Left renal pelvis (tissue), 4 donors: ENCODE results near the gene OR2L8. TPM values are rescaled to one million over a fixed set of nuclear protein-coding genes. Genes with fewer than 3 reads are reported as not detected.

Source experiments
- DNase-seq, 4 donors: peaks; one replicate each; pipeline ENCODE4 v3.0.0-alpha.2; 2013; ENCODE audit warnings: low read depth in 4 of 4, low spot score in 3 of 4
- polyA plus RNA-seq, 4 donors: library from polyadenylated mRNA; unstranded; fragments of 120-200 nt; gene quantifications; one replicate each; pipeline ENCODE4 v1.2.1, GENCODE V29; 2013; ENCODE audit not compliant: insufficient read length in 4 of 4

OR2L8 gene
- polyA plus RNA-seq, 4 donors = not detected

DNA sequence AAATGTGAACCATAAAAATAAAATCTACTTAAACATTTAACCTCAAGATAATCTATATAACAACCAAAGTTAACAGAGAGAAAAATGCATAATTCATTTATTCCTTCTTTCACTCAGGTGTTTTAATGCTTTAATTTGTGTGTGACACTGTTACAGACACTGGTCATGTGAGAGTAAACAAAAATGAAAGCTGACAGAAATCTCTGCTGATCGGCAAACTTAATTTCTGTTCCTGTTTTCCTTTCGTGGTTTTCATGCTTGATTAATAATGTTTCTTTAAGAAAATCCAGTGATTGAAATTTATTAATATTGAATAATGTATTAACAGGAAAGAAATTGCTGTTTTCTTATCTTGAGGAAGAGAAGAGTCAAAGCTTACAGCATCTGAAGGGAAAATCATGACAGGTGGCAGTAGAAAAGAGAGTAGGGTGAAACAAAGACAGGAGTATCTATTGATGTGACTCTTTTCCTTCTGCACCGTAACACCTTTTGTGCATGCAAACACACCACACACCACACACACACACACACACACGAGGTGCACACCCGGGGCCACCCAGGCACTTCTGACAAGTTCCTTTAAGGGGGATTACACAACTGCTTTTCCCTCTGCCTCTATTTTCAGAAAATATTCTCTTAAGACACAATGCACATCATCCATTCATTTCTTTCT is 18.0 kb downstream of the OR2L8 start:
- no peak for DNase-seq

DNA sequence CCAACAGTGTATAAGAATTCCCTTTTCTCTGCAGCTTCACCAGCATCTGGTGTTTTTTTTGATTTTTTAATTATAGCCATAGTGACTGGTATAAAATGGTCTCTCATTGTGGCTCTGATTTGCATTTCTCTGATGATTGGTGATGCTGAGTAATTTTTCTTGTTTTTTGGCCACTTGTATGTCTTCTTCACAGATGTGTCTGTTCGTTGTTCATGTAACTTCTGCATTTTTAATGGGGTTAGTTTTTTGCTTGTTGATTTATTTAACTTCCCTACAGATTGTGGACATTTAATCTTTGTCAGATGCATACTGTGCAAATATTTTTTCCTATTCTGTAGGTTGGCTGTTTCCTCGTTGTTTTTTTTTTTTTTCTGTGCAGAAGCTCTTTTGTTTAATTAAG is 44.3 kb downstream of the OR2L8 start:
- no peak for DNase-seq

DNA sequence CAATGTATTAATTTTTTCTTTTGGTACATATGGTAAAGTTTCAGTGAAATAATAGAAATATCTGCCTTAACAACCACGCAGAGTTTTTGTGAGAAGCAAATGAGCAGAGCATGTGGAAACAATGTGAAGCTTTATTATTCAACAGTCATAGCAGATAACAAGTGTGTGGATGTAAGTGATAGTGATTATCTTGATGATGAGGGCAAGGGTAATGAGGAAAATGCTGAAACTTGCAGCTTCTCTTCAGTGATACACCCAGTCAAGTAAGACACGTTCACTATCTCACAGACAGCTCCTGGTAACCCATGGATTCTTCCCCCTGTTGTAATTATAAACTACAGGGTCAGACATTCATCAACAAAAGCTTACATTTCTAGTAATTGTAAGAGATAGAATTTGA is 50.2 kb downstream of the OR2L8 start:
- DNase-seq = no peak

Other genes starting within 250 kb of the OR2L8 start
- gene OR6F1, start 232.2 kb upstream of the OR2L8 start, polyA plus RNA-seq = not detected
- gene OR14K1, start 210.2 kb upstream of the OR2L8 start, polyA plus RNA-seq = not detected
- gene OR14A2, start 200.7 kb upstream of the OR2L8 start, polyA plus RNA-seq = not detected
- not detected for gene OR1C1, start 188.3 kb upstream of the OR2L8 start, polyA plus RNA-seq
- not detected for gene OR14A16, start 124.7 kb upstream of the OR2L8 start, polyA plus RNA-seq
- not detected for gene OR11L1, start 107.0 kb upstream of the OR2L8 start, polyA plus RNA-seq
- gene TRIM58, start 91.7 kb upstream of the OR2L8 start, polyA plus RNA-seq = 1 to 10 TPM; 1.4 to 6.5 (median 1.6) TPM
- gene OR2W3, start 53.3 kb upstream of the OR2L8 start, polyA plus RNA-seq = 1 to 10 TPM in 1 of 4 donors, under 1 TPM in 2, not detected in 1; 0.23 to 1.3 (median 0.37) TPM
- gene OR2T8, start 28.6 kb upstream of the OR2L8 start, polyA plus RNA-seq = not detected
- gene OR2AJ1, start 24.0 kb upstream of the OR2L8 start, polyA plus RNA-seq = not detected
- not detected for gene OR2AK2, start 16.4 kb downstream of the OR2L8 start, polyA plus RNA-seq
- not detected for gene OR2L5, start 64.8 kb downstream of the OR2L8 start, polyA plus RNA-seq
- under 1 TPM in 3 of 4 donors, not detected in 1; 0.06 to 0.13 (median 0.08) TPM for gene OR2L2, start 81.2 kb downstream of the OR2L8 start, polyA plus RNA-seq
- gene OR2L3, start 98.0 kb downstream of the OR2L8 start, polyA plus RNA-seq = not detected
- under 1 TPM in 1 of 4 donors, not detected in 3; 0.11 TPM for gene OR2L13, start 146.3 kb downstream of the OR2L8 start, polyA plus RNA-seq
- gene OR2M5, start 196.3 kb downstream of the OR2L8 start, polyA plus RNA-seq = not detected
- gene OR2M2, start 226.0 kb downstream of the OR2L8 start, polyA plus RNA-seq = not detected
- under 1 TPM; 0.01 to 0.05 (median 0.04) TPM for gene OR2M3, start 248.4 kb downstream of the OR2L8 start, polyA plus RNA-seq